HFFc6 (cell line): ENCODE results near the gene RAD51AP2. TPM values are rescaled to one million over a fixed set of nuclear protein-coding genes. Genes with fewer than 3 reads are reported as not detected.

Experiments used
- DNase-seq: peaks from one replicate; pipeline ENCODE4 v3.0.0-alpha.2; 2018
- H3K27ac Mint-ChIP-seq: 2 replicates; pipeline ENCODE4 v1.8.0; 2020; ENCODE audit warnings: mild to moderate bottlenecking, mixed read lengths
- H3K27me3 Mint-ChIP-seq: 2 replicates; pipeline ENCODE4 v1.8.0; 2021; ENCODE audit warnings: mild to moderate bottlenecking, moderate library complexity, mixed read lengths; ENCODE audit not compliant: insufficient read depth
- H3K36me3 Mint-ChIP-seq: 2 replicates; pipeline ENCODE4 v1.8.0; 2021; ENCODE audit warnings: low read depth, mixed read lengths
- H3K4me1 Mint-ChIP-seq: 2 replicates; pipeline ENCODE4 v1.8.0; 2020; ENCODE audit warnings: low read depth, mixed read lengths
- H3K4me3 Mint-ChIP-seq: 2 replicates; pipeline ENCODE4 v1.8.0; 2020; ENCODE audit warnings: mild to moderate bottlenecking, moderate library complexity, mixed read lengths
- H3K9me3 Mint-ChIP-seq: 2 replicates; pipeline ENCODE4 v1.8.0; 2020; ENCODE audit warnings: mild to moderate bottlenecking, mixed read lengths
- CTCF ChIP-seq: fragments of 200-600 bp; sonication (generic); IDR thresholded peaks from 2 replicates; pipeline ENCODE4 v1.5.0; 2021; ENCODE audit warnings: antibody characterized with exemption, mild to moderate bottlenecking
- total RNA-seq, 6 experiments: library from RNA; stranded (reverse); fragmentation: NEBNext Ultra II Directional; extraction: Animal tissue kit (Norgen Biotek cat#: 25700); gene quantifications; 2 replicates in 1 of 6; 3 replicates in 5 of 6; pipeline ENCODE4 v1.2.3, GENCODE V29; 2021

Gene RAD51AP2
- total RNA-seq, 6 experiments from 2014 or later = not detected

GRCh38 chr2:17533546-17533945 is 15.3 kb upstream of the RAD51AP2 start:
- Mint-ChIP-seq H3K4me1 (no peaks in the 10 kb centered on the region), H3K9me3 (no peaks in the 10 kb centered on the region), H3K4me3 (no peak overlapping the region), H3K27me3 (no peaks in the 10 kb centered on the region; the same call in 1 of the 2 replicates), H3K27ac (no peak overlapping the region), H3K36me3 (no peaks in the 10 kb centered on the region)
- DNase-seq = no peak
- no peak for TF ChIP-seq CTCF

- Mint-ChIP-seq H3K4me3 (no peak overlapping the region), H3K27ac (no peak overlapping the region), H3K27me3 (no peaks in the 10 kb centered on the region)
Observed at GRCh38 chr2:17529771-17530170, 11.5 kb upstream of the RAD51AP2 start.

GRCh38 chr2:17522303-17522702 is 4.1 kb upstream of the RAD51AP2 start:
- TF ChIP-seq CTCF = no peak
- H3K4me1 Mint-ChIP-seq = 0 out of 2 replicates have a peak, but pooled peaks cover 5% of the 10 kb centered on the region
- no peak for DNase-seq
- no peak overlapping the region for H3K27ac Mint-ChIP-seq
- no peak overlapping the region for H3K4me3 Mint-ChIP-seq
- no peaks in the 10 kb centered on the region for H3K9me3 Mint-ChIP-seq
- H3K36me3 Mint-ChIP-seq = no peaks in the 10 kb centered on the region
- H3K27me3 Mint-ChIP-seq = no peaks in the 10 kb centered on the region; the same call in 1 of the 2 replicates

More at GRCh38 chr2:17529771-17530170, 11.5 kb upstream of the RAD51AP2 start:
- DNase-seq = no peak
- TF ChIP-seq CTCF = no peak
- H3K4me1 Mint-ChIP-seq = no peaks in the 10 kb centered on the region
- H3K9me3 Mint-ChIP-seq = no peaks in the 10 kb centered on the region
- no peaks in the 10 kb centered on the region for H3K36me3 Mint-ChIP-seq

- Mint-ChIP-seq H3K27me3 (no peaks in the 10 kb centered on the region; the same call in 1 of the 2 replicates), H3K9me3 (no peaks in the 10 kb centered on the region), H3K27ac (no peak overlapping the region), H3K4me1 (0 out of 2 replicates have a peak, but pooled peaks cover 5% of the 10 kb centered on the region), H3K4me3 (no peak overlapping the region), H3K36me3 (no peaks in the 10 kb centered on the region)
- no peak for DNase-seq
- TF ChIP-seq CTCF = no peak
Observed at GRCh38 chr2:17521621-17522020, 3.4 kb upstream of the RAD51AP2 start.

GRCh38 chr2:17520761-17521160 is 2.5 kb upstream of the RAD51AP2 start:
- no peaks in the 10 kb centered on the region; the same call in 1 of the 2 replicates for H3K27me3 Mint-ChIP-seq
- no peak overlapping the region for H3K27ac Mint-ChIP-seq
- 0 out of 2 replicates have a peak, but pooled peaks cover 5% of the 10 kb centered on the region for H3K4me1 Mint-ChIP-seq
- no peak for TF ChIP-seq CTCF
- no peak for DNase-seq
- no peaks in the 10 kb centered on the region for H3K9me3 Mint-ChIP-seq
- H3K4me3 Mint-ChIP-seq = no peak overlapping the region
- H3K36me3 Mint-ChIP-seq = no peaks in the 10 kb centered on the region

- TF ChIP-seq CTCF = no peak
- no peak overlapping the region for H3K4me3 Mint-ChIP-seq
- no peak overlapping the region for H3K27ac Mint-ChIP-seq
- DNase-seq = no peak
- 0 out of 2 replicates have a peak, but pooled peaks cover 5% of the 10 kb centered on the region for H3K4me1 Mint-ChIP-seq
- H3K36me3 Mint-ChIP-seq = no peaks in the 10 kb centered on the region
- H3K9me3 Mint-ChIP-seq = no peaks in the 10 kb centered on the region
- no peaks in the 10 kb centered on the region; the same call in 1 of the 2 replicates for H3K27me3 Mint-ChIP-seq
Observed at GRCh38 chr2:17519486-17519885, 1.2 kb upstream of the RAD51AP2 start.
